K562 (cell line): ENCODE measurements around the gene PLXNB3. TPM values are rescaled to one million over a fixed set of nuclear protein-coding genes. Genes with fewer than 3 reads are reported as not detected.

Experiments
- ATAC-seq: fragments of 200-7000 bp; cut with Tn5 transposase; 3 replicates; pipeline ENCODE4 v1.9.1; 2020; ENCODE audit warnings: moderate library complexity
- BruUV-seq: library from RNA; stranded (reverse); fragments of 400-500 nt; replicated peaks from 2 replicates; lab custom pipeline; 2021; lab: Mats Ljungman, UMichigan
- CTCF ChIA-PET: fragments of 300-600 bp; formaldehyde crosslinking; extraction: SDS; loops from one replicate; lab custom pipeline; 2021; ENCODE audit warnings: low intra/inter-chr PET ratio; lab: Yijun Ruan, JAX
- POLR2A ChIA-PET: fragments of 300-600, 350-650 bp; sonication (Branson Sonifier 250); formaldehyde crosslinking; extraction: SDS; loops from one replicate; lab custom pipeline; 2021; ENCODE audit warnings: antibody characterized with exemption, inconsistent platforms; lab: Yijun Ruan, JAX
- DNase-seq, 4 experiments: peaks; one replicate each; pipeline versions ENCODE4 v3.0.0 to v3.0.0-alpha.2; 2011 to 2018; ENCODE audit warnings: low spot score in 3 of 4, mixed read lengths in 3 of 4; ENCODE audit errors: extremely low read depth in 1 of 4
- FAIRE-seq: peaks from 2 replicates; lab custom pipeline; 2011; peaks lifted over from hg19 to GRCh38; lab: Jason Lieb, UNC
- H2AFZ ChIP-seq: 2 replicates; pipeline ENCODE4 v1.6.0; 2011; ENCODE audit warnings: low read depth, low read length, control low read depth, inconsistent platforms
- H3K27ac ChIP-seq: fragments of 200-600 bp; 3 replicates; pipeline ENCODE4 v1.8.0; 2011; ENCODE audit warnings: low read depth, mild to moderate bottlenecking, control low read depth, inconsistent platforms, low read length, moderate library complexity, mixed read lengths; ENCODE audit errors: extremely low read depth
- H3K27me3 ChIP-seq, 2 experiments: fragments of 300-600 bp in 1 of 2; 2 replicates in 1 of 2; 3 replicates in 1 of 2; pipeline versions ENCODE4 v1.6.0 to v1.8.0; 2011; ENCODE audit warnings: inconsistent platforms in 2 of 2, low read length in 2 of 2, mild to moderate bottlenecking in 1 of 2, mixed read lengths in 1 of 2, moderate library complexity in 1 of 2; ENCODE audit not compliant: control insufficient read depth in 2 of 2, insufficient read depth in 2 of 2
- H3K36me3 ChIP-seq: fragments of 300-600 bp; 3 replicates; pipeline ENCODE4 v1.8.0; 2011; ENCODE audit warnings: mild to moderate bottlenecking, low read length, inconsistent platforms; ENCODE audit not compliant: control insufficient read depth, insufficient read depth
- H3K4me1 ChIP-seq, 2 experiments: fragments of 200-600 bp in 1 of 2; replicated peaks in 1 of 2; 2 replicates in 1 of 2; 3 replicates in 1 of 2; pipeline versions ENCODE4 v1.5.1 to v1.8.0; 2011; ENCODE audit warnings: inconsistent platforms in 2 of 2, low read length in 2 of 2, mild to moderate bottlenecking in 1 of 2, mixed read lengths in 1 of 2, moderate library complexity in 1 of 2; ENCODE audit not compliant: control insufficient read depth in 2 of 2, insufficient read depth in 2 of 2
- H3K4me2 ChIP-seq: 2 replicates; pipeline ENCODE4 v1.6.1; 2011; ENCODE audit warnings: low read length, control low read depth, inconsistent platforms, mixed read lengths; ENCODE audit not compliant: insufficient read depth
- H3K4me3 ChIP-seq: fragments of 200-600 bp; sonication (generic), shearing (Covaris generic); 2 replicates; pipeline ENCODE4 v1.5.1; 2016; ENCODE audit warnings: control low read depth, inconsistent platforms
- H3K79me2 ChIP-seq: fragments of 200-600 bp; 3 replicates; pipeline ENCODE4 v1.8.0; 2011; ENCODE audit warnings: low read length, inconsistent platforms; ENCODE audit not compliant: control insufficient read depth, insufficient read depth
- H3K9ac ChIP-seq, 2 experiments: 2 replicates each; pipeline versions ENCODE4 v1.6.0 to v1.6.1; 2011; ENCODE audit warnings: low read depth in 2 of 2, low read length in 2 of 2, control low read depth in 1 of 2, inconsistent platforms in 1 of 2, mild to moderate bottlenecking in 1 of 2, mixed read lengths in 1 of 2; ENCODE audit not compliant: insufficient read depth in 1 of 2
- H3K9me1 ChIP-seq: one replicate; pipeline ENCODE4 v1.6.0; 2011; ENCODE audit warnings: inconsistent platforms, mild to moderate bottlenecking, low read length, moderate library complexity; ENCODE audit not compliant: control insufficient read depth, insufficient read depth
- H3K9me3 ChIP-seq: replicated peaks from 2 replicates; pipeline ENCODE4 v1.5.1; 2011; ENCODE audit warnings: low read depth, low read length, inconsistent platforms; ENCODE audit not compliant: control insufficient read depth, insufficient read depth
- H4K20me1 ChIP-seq: replicated peaks from 2 replicates; pipeline ENCODE4 v1.6.1; 2011; ENCODE audit warnings: low read length, inconsistent platforms, mixed read lengths; ENCODE audit not compliant: control insufficient read depth, insufficient read depth
- ATF1 ChIP-seq, 2 experiments: fragments of 450-650 bp in 1 of 2; IDR thresholded peaks; 2 replicates each; pipeline ENCODE4 v1.6.1; 2016; ENCODE audit warnings: missing compliant biosample characterization in 1 of 2, missing genetic modification characterization in 1 of 2
- BRCA1 ChIP-seq, 2 experiments: fragments of 450-650 bp in 1 of 2; sonication (generic) in 1 of 2; formaldehyde crosslinking in 1 of 2; IDR thresholded peaks; 2 replicates each; pipeline versions ENCODE4 v1.5.0 to v1.6.1; 2017 to 2020; ENCODE audit warnings: mild to moderate bottlenecking in 1 of 2, missing genetic modification reagents in 1 of 2
- CXXC5 ChIP-seq: fragments of 250-450 bp; sonication (Bioruptor Pico); IDR thresholded peaks from 2 replicates; pipeline ENCODE4 v1.8.0; 2022; ENCODE audit warnings: inconsistent platforms, mild to moderate bottlenecking, moderate library complexity
- MCM2 ChIP-seq: fragments of 450-650 bp; IDR thresholded peaks from 2 replicates; pipeline ENCODE4 v1.6.1; 2017; ENCODE audit warnings: low read depth, mild to moderate bottlenecking
- RBM39 ChIP-seq: fragments of 200-400 bp; formaldehyde crosslinking; optimal IDR thresholded peaks from 2 replicates; pipeline ENCODE3; 2018; ENCODE audit warnings: low read depth, low read length
- WHSC1 ChIP-seq: IDR thresholded peaks from one replicate; pipeline ENCODE4 v1.6.1; 2012; ENCODE audit warnings: low read length, control low read depth, inconsistent platforms
- ZBTB12 ChIP-seq: fragments of 250-450 bp; sonication (Bioruptor Pico); IDR thresholded peaks from 2 replicates; pipeline ENCODE4 v1.4.0; 2020
- ZBTB33 ChIP-seq: sonication (generic); formaldehyde crosslinking; IDR thresholded peaks from 2 replicates; pipeline ENCODE4 v1.8.1; 2023; ENCODE audit warnings: mild to moderate bottlenecking, missing genetic modification reagents
- WGBS: fragments of 100-300 bp; shearing (Covaris generic); methylation state at CpG from one replicate; pipeline ENCODE4 v1.1.6; 2016; ENCODE audit warnings: low coverage, mixed read lengths; ENCODE audit not compliant: insufficient coverage; ENCODE audit errors: missing lambda C conversion rate; 5-methylcytosine and 5-hydroxymethylcytosine counted together
- in situ Hi-C: fragments of 300-500 bp; cut with MboI; formaldehyde crosslinking; loops from 4 replicates; pipeline ENCODE4 v1.15.0; 2018; ENCODE audit warnings: inconsistent platforms, mixed read lengths
- intact Hi-C: fragments of 100-400 bp; cut with micrococcal nuclease; formaldehyde crosslinking; loops from 2 replicates; pipeline ENCODE4 v1.14.2; 2022
- polyA plus RNA-seq, 8 experiments: library from polyadenylated mRNA; depleted of rRNA in 4 of 8; stranded (reverse) in 5 of 8; unstranded in 3 of 8; fragments of >200 nt; fragmentation: Nextera tagmentation in 2 of 8; fragmentation: Illumina TruSeq in 1 of 8; extraction: Ambion mirVana in 2 of 8; extraction: Trizol in 1 of 8; gene quantifications; 2 replicates each; pipeline versions ENCODE4 v1.2.1 to v1.2.3, GENCODE V29; 2011 to 2014; ENCODE audit warnings: inconsistent platforms in 1 of 8, missing spikeins in 1 of 8
- total RNA-seq, 7 experiments: library from RNA; depleted of rRNA in 6 of 7; stranded (reverse); fragments of >200 nt in 6 of 7; fragmentation: Illumina TruSeq in 2 of 7; extraction: Trizol in 2 of 7; gene quantifications; 2 replicates each; pipeline versions ENCODE4 v1.2.1 to v1.2.3, GENCODE V29; 2011 to 2021; ENCODE audit warnings: low replicate concordance in 1 of 7

PLXNB3 gene
- total and polyA plus RNA-seq, 9 of the 15 experiments (the other 6 are each of a cell fraction or from before 2014, with no cell fraction given): 0.22 to 2.0 (median 1.4) TPM; not detected in 2

- POLR2A ChIA-PET: interaction anchor here (0.6 to 1.3 kb wide), 4 partner anchors 8 to 819 kb away, joined by 3 to 4 read pairs (median 4); no protein-coding TSS in a partner anchor
- Histone ChIP-seq H3K27me3 (no peaks in the 10 kb centered on the region), H3K9me1 (no peaks in the 10 kb centered on the region), H3K9ac (peak overlapping the region in 1 of 2 experiments; percentile 45; a peak in 2 of 4 replicates), H3K4me3 (no peak overlapping the region), H4K20me1 (no peaks in the 10 kb centered on the region), H3K79me2 (peaks cover 14% of the 10 kb centered on the region), H2AFZ (no peak overlapping the region), H3K9me3 (no peaks in the 10 kb centered on the region), H3K4me1 (peaks cover 15 to 59% of the 10 kb centered on the region in 2 experiments), H3K27ac (no peak overlapping the region), H3K4me2 (no peak overlapping the region), H3K36me3 (no peaks in the 10 kb centered on the region)
- ATAC-seq (no peak), FAIRE-seq (no peak), DNase-seq (peak in 1 of 4 experiments; percentile 1)
- in situ Hi-C loops: no loop called here
- TF ChIP-seq WHSC1: no peak
- TF ChIP-seq MCM2: no peak
- TF ChIP-seq ZBTB12 (CRISPR knock-in tag): no peak
- TF ChIP-seq ZBTB33: no peak
- TF ChIP-seq BRCA1 (IDR thresholded peaks at IDR 0.05): no peak
- no peak for TF ChIP-seq BRCA1 (CRISPR knock-in tag; IDR thresholded peaks at IDR 0.05)
- TF ChIP-seq ATF1 (CRISPR knock-in tag; IDR thresholded peaks at IDR 0.05): no peak
- no peak for TF ChIP-seq ATF1 (tag; IDR thresholded peaks at IDR 0.05)
- no peak for TF ChIP-seq CXXC5 (CRISPR knock-in tag)
- TF ChIP-seq RBM39: no peak
- intact Hi-C loops: no loop called here
- WGBS: 92% methylated on average over 13 of the region's 18 CpGs
- no TSS peak for BruUV-seq
- CTCF ChIA-PET: interaction anchor here (1.2 to 1.5 kb wide), 2 partner anchors 184 to 190 kb away, joined by 4 to 6 read pairs; no protein-coding TSS in a partner anchor
These were observed 634 bp upstream of the PLXNB3 start for GRCh38 chrX:153763298-153763932.
